Dedifferentiated amniotic fluid mesenchymal stem cell (primary cell): Measurements from ENCODE around the gene MX2.

Source experiments
- DNase-seq: peaks from one replicate; pipeline ENCODE4 v3.0.0-alpha.2; 2016; ENCODE audit errors: extremely low spot score

MX2 gene

DNA sequence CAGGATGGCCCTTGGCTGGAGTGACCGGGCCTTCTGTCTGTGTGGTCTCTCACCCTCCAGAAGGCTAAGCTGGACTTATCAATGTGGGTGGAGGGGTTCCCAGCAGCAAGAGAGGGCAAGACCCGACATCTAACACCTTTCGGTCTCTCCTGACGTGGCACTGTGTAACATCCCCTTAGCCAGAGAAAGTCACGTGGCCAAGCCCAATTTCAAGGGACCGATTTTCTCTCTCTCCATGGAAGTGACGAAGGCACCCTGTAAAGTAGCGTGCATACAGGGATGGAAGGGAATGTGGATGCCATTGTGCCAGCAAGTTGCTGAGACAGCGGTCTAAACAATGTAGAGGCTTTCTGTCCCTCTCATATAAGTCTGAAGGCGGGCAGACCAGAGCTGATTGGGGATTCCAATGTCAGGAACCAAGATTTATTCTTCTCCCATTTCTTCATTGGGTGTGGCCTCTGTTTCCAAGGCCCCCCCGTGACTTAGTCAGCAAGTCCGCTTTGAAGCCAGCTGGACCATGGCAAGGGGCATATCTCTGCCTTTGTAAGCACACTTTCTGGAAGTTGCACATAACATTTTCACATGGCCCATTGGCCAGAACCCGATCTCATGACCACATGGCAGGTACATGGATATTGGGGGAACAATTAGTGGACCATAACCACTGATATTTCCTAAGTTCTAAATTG is 76.7 kb downstream of the MX2 start:
- no peak for DNase-seq

- no peak for DNase-seq
Observed at GRCh38 chr21:41439248-41439647, 77.4 kb downstream of the MX2 start.

- DNase-seq, result no peak
Observed at GRCh38 chr21:41441546-41441945, 79.7 kb downstream of the MX2 start.

DNA sequence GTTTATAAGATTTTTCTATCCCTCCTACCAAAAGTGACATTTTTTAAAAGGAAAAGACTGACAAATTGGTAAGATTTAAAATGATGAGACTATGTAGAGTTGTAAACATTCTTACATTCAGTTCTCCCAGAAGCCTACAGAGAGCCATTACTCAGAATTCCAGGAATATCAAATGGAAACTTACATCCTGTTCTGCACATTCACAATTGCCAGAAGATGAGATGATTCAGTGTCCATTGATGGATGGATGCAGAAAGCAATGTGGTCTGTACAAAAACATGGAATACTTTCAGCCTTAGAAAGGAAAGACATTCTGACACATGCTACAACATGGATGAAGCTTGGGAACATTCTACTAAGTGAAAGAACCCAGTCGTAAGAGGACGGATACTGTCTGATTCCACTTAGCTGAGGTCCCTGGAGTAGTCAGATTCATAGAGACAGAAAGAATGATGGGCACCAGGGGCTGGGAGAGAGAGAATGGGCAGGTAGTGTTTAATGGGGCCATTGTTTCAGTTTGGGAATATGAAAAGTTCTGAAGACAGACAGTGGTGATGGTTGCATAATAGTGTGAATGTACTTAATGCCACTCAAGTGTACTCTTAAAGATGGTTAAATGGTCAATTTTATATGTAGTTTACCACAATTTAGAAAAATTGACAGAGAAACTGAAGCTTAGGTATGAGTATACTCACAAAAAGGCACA is 80.8 kb downstream of the MX2 start:
- no peak for DNase-seq

DNA sequence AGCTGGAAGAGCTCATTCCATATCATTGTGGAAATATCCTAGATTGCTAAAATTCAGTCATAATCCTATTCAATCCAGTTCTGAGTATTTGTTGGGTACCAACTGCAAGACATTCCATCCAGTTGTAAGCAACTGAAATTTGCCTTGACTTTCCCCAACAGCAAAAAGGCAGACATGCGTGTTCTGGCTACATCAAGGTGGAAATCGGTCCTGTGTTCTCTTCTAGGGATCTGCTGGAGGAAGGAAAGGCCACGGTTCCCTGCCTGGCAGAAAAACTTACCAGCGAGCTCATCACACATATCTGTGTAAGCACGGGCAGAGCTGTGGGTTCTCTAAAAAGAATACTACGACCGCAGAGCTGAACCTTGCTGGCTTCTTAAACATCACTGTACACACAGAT is 81.7 kb downstream of the MX2 start:
- DNase-seq, result no peak

- DNase-seq, result no peak
Observed at GRCh38 chr21:41444703-41445464, 83.1 kb downstream of the MX2 start.

- no peak for DNase-seq
Observed at GRCh38 chr21:41445465-41445862, 83.6 kb downstream of the MX2 start.

DNA sequence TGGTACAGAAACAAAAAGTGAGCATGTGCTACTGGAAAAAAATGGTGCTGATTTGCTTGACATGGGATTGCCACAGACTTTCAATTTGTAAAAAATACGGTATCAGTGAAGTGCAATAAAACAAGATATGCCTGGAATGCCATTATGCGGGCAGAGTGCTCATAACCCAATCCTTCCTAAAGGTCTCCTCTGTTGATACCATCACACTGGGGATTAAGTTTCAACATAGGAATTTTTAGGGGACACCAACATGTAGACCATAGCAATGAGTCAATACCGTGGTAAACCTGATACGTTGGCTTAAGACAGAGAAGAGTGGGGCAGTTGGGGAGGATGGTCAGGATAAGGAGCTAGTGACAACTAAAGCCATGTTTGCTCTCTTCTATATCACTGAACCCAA is 84.8 kb downstream of the MX2 start:
- DNase-seq, result no peak

DNA sequence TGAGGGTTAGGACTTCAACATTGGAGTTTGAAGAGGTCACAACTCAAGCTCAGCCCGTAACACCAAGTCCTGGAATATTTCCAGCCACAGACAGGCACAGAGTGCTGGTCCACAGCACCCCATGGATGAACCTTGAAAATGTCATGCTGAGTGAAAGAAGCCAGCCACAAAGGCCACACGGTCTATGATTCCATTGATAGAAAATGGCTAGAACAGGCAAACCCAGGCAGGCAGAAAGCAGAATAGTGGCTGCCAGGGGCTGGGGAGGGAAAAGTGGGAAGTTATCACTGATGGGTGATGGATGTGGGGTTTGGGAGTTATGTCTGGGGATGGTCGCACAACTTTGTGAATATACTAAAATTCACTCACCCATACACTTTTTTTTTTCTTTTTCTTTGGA is 85.5 kb downstream of the MX2 start:
- no peak for DNase-seq

DNA sequence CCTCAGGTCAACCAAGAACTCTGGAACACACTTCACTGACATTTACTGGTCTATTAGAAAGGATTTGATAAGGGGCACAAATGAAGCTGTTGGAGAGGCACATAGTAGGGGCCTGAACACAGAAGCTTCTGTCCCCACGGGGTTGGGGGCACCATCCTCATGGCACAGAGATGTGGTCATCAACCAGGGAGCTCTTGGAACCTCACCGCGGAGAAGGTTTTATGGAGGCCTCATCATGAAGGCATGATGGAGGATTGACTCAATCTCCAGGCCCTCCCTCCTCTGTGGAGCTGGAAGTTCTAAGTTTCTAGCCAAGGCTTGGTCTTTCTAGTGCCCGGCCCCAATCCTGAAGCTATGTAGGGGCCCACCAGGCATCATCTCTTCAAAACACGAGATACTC is 87.8 kb downstream of the MX2 start:
- no peak for DNase-seq

GRCh38 chr21:41451753-41452676 is 90.2 kb downstream of the MX2 start:
- DNase-seq, result no peak

DNA sequence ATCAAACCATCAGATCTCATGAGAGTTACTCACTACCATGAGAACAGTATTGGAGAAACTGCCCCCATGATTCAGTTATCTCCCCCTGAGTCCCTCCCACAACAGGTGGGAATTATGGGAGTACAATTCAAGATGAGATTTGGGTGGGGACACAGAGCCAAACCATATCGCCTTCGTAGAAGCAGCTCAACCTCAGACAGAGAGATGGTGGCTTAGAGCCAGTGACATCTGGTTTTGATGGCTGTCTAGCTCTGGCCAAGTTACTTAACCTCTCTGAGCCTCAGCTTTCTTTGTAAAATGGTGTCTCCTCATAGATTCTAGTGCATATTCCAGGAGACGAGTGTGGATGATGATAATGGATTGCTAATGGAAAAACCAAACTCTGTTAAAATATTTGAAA is 91.4 kb downstream of the MX2 start:
- no peak for DNase-seq

- DNase-seq, result no peak
Observed at GRCh38 chr21:41453761-41454160, 91.9 kb downstream of the MX2 start.

- no peak for DNase-seq
Observed at GRCh38 chr21:41458121-41458520, 96.3 kb downstream of the MX2 start.

DNA sequence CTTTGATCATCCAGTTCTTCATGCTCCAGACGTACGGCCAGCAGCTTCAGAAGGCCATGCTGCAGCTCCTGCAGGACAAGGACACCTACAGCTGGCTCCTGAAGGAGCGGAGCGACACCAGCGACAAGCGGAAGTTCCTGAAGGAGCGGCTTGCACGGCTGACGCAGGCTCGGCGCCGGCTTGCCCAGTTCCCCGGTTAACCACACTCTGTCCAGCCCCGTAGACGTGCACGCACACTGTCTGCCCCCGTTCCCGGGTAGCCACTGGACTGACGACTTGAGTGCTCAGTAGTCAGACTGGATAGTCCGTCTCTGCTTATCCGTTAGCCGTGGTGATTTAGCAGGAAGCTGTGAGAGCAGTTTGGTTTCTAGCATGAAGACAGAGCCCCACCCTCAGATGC is 96.7 kb downstream of the MX2 start:
- DNase-seq, result no peak
